ENCODE data around the gene GAPVD1.

GRCh38 chr9:125260561-125260960 is 1.1 kb upstream of the GAPVD1 start:
- TF ChIP-seq, protein P1, sequence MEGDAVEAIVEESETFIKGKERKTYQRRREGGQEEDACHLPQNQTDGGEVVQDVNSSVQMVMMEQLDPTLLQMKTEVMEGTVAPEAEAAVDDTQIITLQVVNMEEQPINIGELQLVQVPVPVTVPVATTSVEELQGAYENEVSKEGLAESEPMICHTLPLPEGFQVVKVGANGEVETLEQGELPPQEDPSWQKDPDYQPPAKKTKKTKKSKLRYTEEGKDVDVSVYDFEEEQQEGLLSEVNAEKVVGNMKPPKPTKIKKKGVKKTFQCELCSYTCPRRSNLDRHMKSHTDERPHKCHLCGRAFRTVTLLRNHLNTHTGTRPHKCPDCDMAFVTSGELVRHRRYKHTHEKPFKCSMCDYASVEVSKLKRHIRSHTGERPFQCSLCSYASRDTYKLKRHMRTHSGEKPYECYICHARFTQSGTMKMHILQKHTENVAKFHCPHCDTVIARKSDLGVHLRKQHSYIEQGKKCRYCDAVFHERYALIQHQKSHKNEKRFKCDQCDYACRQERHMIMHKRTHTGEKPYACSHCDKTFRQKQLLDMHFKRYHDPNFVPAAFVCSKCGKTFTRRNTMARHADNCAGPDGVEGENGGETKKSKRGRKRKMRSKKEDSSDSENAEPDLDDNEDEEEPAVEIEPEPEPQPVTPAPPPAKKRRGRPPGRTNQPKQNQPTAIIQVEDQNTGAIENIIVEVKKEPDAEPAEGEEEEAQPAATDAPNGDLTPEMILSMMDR (IDR thresholded peaks at IDR 0.05): no peak
- TF ChIP-seq EP300 (IDR thresholded peaks at IDR 0.05) (no peak), POLR2A (IDR thresholded peaks at IDR 0.05) (no peak)
